ENCODE measurements around the gene MAPKAPK2.

The MAPKAPK2 gene

DNA sequence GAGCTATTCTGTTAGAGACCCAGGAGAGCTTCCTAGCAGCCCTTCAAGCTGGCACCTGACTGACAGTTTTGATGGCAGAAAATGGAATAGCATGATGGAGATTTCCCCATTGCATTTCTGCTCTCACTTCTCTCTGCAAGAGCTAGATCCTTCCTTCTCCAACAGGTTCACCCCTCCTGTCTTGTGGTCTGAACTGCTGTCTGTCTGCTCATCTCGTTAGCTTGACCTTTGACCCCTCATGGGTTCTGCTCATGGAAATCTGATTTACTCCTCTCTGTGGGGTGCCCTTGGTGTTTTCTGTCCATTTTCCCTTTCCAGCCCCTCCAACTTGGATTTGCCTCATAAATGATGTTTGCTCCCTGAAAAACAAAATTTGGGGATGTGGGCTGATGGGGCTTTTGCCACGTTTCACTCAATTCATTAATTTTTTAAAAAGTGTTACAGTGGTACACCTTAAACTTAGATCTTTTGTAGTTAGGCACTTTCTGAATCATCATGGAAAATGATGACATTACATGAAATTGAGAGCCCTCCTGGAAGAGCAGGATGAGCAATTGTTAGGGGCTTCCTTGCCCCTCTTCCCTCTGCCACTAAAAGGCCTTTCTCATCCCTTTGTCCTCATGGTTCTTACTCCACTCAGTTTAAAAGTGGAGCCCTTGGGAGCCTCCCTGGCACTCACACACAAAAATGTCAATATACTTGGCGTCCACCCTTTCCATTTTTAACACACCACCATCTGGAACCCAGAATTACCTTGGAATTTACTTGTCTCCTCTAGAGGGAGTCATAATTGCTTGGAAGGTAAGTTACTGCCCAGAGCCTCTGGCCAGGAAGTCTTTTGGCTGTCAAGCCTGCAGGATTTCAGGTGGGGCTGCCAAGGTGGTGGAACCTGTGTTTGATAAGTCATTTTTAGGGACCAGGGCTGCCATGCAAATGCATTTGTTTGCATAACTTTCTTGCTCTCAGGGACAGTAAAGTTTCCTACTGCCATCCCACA is 54.0 kb downstream of the MAPKAPK2 start:
- no peaks in the 10 kb centered on the region for H3K36me3 ChIP-seq (ENCODE audit: insufficient read depth)
- H3K4me1 ChIP-seq (ENCODE audit: low read depth, poor library complexity, severe bottlenecking), result peaks cover 80% of the 10 kb centered on the region
- H4K20me1 ChIP-seq (ENCODE audit: insufficient read depth), result no peaks in the 10 kb centered on the region
- TF ChIP-seq, protein P1, sequence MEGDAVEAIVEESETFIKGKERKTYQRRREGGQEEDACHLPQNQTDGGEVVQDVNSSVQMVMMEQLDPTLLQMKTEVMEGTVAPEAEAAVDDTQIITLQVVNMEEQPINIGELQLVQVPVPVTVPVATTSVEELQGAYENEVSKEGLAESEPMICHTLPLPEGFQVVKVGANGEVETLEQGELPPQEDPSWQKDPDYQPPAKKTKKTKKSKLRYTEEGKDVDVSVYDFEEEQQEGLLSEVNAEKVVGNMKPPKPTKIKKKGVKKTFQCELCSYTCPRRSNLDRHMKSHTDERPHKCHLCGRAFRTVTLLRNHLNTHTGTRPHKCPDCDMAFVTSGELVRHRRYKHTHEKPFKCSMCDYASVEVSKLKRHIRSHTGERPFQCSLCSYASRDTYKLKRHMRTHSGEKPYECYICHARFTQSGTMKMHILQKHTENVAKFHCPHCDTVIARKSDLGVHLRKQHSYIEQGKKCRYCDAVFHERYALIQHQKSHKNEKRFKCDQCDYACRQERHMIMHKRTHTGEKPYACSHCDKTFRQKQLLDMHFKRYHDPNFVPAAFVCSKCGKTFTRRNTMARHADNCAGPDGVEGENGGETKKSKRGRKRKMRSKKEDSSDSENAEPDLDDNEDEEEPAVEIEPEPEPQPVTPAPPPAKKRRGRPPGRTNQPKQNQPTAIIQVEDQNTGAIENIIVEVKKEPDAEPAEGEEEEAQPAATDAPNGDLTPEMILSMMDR (conservative IDR thresholded peaks at IDR 0.05; ENCODE audit: low read depth, low read length), result peak; percentile 72
- no peaks in the 10 kb centered on the region for H3K79me2 ChIP-seq (ENCODE audit: insufficient read depth, low read depth)
- H3K4me2 ChIP-seq, result peak overlapping the region; percentile 74
- H3K27me3 ChIP-seq (ENCODE audit: insufficient read depth, low read depth), result no peaks in the 10 kb centered on the region
- no peak overlapping the region for H3K4me3 ChIP-seq (IDR thresholded peaks at IDR 0.05; ENCODE audit: insufficient read depth, low read depth, low read length)
- H2AFZ ChIP-seq (ENCODE audit: low read depth), result no peak overlapping the region
- H3K9ac ChIP-seq, result peak overlapping the region; percentile 31; the same call in 1 of the 2 replicates
- peak overlapping the region; percentile 76 for H3K27ac ChIP-seq

DNA sequence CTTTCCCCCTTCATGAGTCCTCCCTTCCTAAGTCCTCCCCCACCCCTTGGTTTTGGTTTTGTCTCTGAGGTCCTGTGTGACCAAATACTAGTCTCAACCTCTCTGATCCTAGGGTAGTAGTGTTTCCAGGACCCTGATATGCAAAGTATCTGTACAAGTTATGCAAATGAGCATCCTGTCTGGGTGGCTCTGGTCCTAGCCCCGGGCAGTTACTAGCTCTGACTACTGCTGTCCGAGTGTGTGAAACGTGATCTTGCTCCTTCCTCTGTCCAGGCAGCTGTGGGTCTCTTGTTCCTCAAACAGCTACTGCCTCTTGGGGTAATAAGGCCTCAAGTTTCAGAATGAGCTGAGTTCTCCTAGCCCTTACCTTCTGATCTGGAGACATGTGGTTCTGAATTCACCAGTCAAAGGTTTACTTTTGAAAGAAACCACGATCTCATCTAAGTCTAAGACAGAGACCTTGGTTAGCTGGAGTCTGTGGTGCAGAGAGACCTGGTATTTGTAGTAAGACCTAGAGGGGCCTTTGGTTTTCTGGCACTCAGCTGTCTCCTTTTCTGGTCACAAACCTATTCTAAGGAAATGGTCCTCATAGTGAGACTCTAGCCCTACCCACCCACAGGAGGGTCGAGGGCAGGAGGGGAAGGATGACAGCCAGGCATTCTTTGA is 54.8 kb downstream of the MAPKAPK2 start:
- peak overlapping the region; percentile 74 for H3K4me2 ChIP-seq
- H3K79me2 ChIP-seq (ENCODE audit: insufficient read depth, low read depth), result no peaks in the 10 kb centered on the region
- peak overlapping the region; percentile 76 for H3K27ac ChIP-seq
- no peaks in the 10 kb centered on the region for H3K27me3 ChIP-seq (ENCODE audit: insufficient read depth, low read depth)
- H3K9ac ChIP-seq, result peak overlapping the region; percentile 31
- peak overlapping the region; percentile 19 for H2AFZ ChIP-seq (ENCODE audit: low read depth)
- no peaks in the 10 kb centered on the region for H4K20me1 ChIP-seq (ENCODE audit: insufficient read depth)
- TF ChIP-seq, protein P1 (conservative IDR thresholded peaks at IDR 0.05; ENCODE audit: low read depth, low read length), result no peak; the same call in 1 of the 2 replicates
- peaks cover 76% of the 10 kb centered on the region for H3K4me1 ChIP-seq (ENCODE audit: low read depth, poor library complexity, severe bottlenecking)
- H3K36me3 ChIP-seq (ENCODE audit: insufficient read depth), result no peaks in the 10 kb centered on the region
- H3K4me3 ChIP-seq (IDR thresholded peaks at IDR 0.05; ENCODE audit: insufficient read depth, low read depth, low read length), result peak overlapping the region; percentile 56

DNA sequence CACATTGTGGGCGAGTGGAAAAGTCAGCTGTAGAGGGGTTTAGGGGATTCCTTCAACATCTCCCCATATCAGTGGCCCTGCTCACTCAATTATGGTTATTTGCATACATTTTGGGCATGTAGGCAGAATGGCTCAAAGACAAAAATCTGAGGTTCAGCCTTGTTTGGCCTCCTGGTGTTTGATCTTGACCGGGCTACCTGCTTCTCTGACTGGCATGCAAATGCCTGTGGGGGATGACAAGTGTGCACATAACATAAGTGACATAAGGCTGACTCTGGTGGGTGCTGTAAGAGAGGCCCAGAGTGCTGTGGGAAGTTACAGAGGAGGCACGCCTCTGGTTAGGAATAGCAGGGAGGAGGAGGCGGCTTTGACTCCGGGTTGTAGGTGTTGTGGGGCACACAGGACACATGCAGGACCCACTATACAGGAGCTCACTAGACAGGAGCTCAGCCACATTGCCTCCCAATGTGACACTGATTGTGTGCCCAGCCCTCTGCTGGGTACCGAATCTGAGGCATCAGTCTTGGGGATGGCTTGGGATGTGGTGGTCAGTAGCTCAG is 56.5 kb downstream of the MAPKAPK2 start:
- Histone ChIP-seq H2AFZ (ENCODE audit: low read depth) (no peak overlapping the region), H3K4me3 (IDR thresholded peaks at IDR 0.05; ENCODE audit: insufficient read depth, low read depth, low read length) (no peak overlapping the region), H3K4me1 (ENCODE audit: low read depth, poor library complexity, severe bottlenecking) (peaks cover 59% of the 10 kb centered on the region), H4K20me1 (ENCODE audit: insufficient read depth) (no peaks in the 10 kb centered on the region), H3K36me3 (ENCODE audit: insufficient read depth) (no peaks in the 10 kb centered on the region), H3K27me3 (ENCODE audit: insufficient read depth, low read depth) (no peaks in the 10 kb centered on the region), H3K27ac (peak overlapping the region; percentile 76; the same call in 1 of the 2 replicates), H3K79me2 (ENCODE audit: insufficient read depth, low read depth) (no peaks in the 10 kb centered on the region), H3K9ac (no peak overlapping the region), H3K4me2 (peak overlapping the region; percentile 74; the same call in 1 of the 2 replicates)
- TF ChIP-seq, protein P1 (conservative IDR thresholded peaks at IDR 0.05; ENCODE audit: low read depth, low read length), result no peak

DNA sequence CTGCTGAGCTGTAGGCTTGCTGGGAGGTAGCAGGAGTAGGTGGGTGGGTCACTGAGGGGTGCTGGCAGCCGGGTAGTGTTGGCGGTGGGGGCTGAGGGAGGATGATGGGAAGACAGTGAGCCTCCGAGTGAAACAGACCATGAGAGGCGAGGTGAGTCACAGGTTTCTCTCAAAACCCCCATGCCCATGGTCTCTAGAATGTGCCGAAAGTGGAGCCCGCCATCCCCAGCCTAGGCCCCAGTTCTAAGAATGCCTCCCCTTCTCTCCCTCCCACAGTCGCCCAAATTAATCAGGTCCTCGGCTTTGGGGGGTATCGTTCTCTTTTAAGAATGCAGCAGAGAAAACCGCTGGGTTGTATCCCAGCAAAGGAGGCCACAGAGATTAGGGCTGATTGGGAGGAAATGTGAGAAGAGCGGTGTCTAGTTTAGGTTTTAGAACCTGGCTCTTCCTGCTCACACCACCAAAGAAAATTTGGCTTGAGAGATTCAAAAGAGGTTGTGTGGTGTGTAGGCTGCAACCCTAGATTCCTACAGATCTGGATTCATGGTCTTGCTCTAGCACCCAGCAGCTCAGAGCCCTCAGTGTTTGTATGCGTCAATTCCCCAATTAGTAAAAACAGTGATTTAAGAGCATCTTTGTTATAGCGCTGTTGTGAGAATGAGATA is 58.1 kb downstream of the MAPKAPK2 start:
- TF ChIP-seq, protein P1 (conservative IDR thresholded peaks at IDR 0.05; ENCODE audit: low read depth, low read length), result no peak
- no peak overlapping the region for H2AFZ ChIP-seq (ENCODE audit: low read depth)
- H4K20me1 ChIP-seq (ENCODE audit: insufficient read depth), result no peaks in the 10 kb centered on the region
- H3K4me2 ChIP-seq, result no peak overlapping the region
- H3K27ac ChIP-seq, result no peak overlapping the region
- H3K79me2 ChIP-seq (ENCODE audit: insufficient read depth, low read depth), result no peaks in the 10 kb centered on the region
- no peaks in the 10 kb centered on the region for H3K36me3 ChIP-seq (ENCODE audit: insufficient read depth)
- no peak overlapping the region for H3K4me3 ChIP-seq (IDR thresholded peaks at IDR 0.05; ENCODE audit: insufficient read depth, low read depth, low read length)
- H3K9ac ChIP-seq, result no peak overlapping the region
- H3K27me3 ChIP-seq (ENCODE audit: insufficient read depth, low read depth), result no peaks in the 10 kb centered on the region
- peaks cover 43% of the 10 kb centered on the region for H3K4me1 ChIP-seq (ENCODE audit: low read depth, poor library complexity, severe bottlenecking)

Data from KMS-11 (cell line).